Mesendoderm (in vitro differentiated cells): Measurements from ENCODE around the gene SOAT2.
A peak's percentile ranks its signal among the peaks of the same experiment; 100 is the strongest.

ENCODE experiments used
- DNase-seq: peaks from one replicate; pipeline ENCODE4 v3.0.0; 2013
- H2AK5ac ChIP-seq: 2 replicates; pipeline ENCODE4 v1.6.1; 2013; ENCODE audit warnings: low read length, inconsistent platforms
- H2BK120ac ChIP-seq: 2 replicates; pipeline ENCODE4 v1.6.1; 2013; ENCODE audit warnings: low read depth, mild to moderate bottlenecking, low read length, moderate library complexity, mixed read lengths
- H2BK15ac ChIP-seq: replicated peaks from 2 replicates; pipeline ENCODE4 v1.6.1; 2013; ENCODE audit warnings: low read depth, mild to moderate bottlenecking, moderate library complexity
- H2BK5ac ChIP-seq: 2 replicates; pipeline ENCODE4 v1.6.1; 2013; ENCODE audit warnings: low read length, inconsistent platforms
- H3K18ac ChIP-seq: 2 replicates; pipeline ENCODE4 v1.6.1; 2013; ENCODE audit warnings: mild to moderate bottlenecking, low read length, mixed read lengths
- H3K23ac ChIP-seq: one replicate; pipeline ENCODE4 v1.6.1; 2013; ENCODE audit warnings: low read length
- H3K27ac ChIP-seq: 2 replicates; pipeline ENCODE4 v1.5.1; 2013; ENCODE audit warnings: low read depth, mild to moderate bottlenecking, inconsistent platforms, low read length, moderate library complexity
- H3K27me3 ChIP-seq: 2 replicates; pipeline ENCODE4 v1.6.1; 2013; ENCODE audit warnings: low read length, control low read depth, mild to moderate bottlenecking, inconsistent platforms; ENCODE audit not compliant: insufficient read depth, poor library complexity
- H3K36me3 ChIP-seq: 2 replicates; pipeline ENCODE4 v1.6.1; 2013; ENCODE audit warnings: low read length, inconsistent platforms; ENCODE audit not compliant: control insufficient read depth, insufficient read depth
- H3K4ac ChIP-seq: one replicate; pipeline ENCODE4 v1.6.1; 2013; ENCODE audit warnings: low read depth, mild to moderate bottlenecking, low read length, moderate library complexity
- H3K4me1 ChIP-seq: 2 replicates; pipeline ENCODE4 v1.6.1; 2013; ENCODE audit warnings: low read depth, low read length, inconsistent platforms; ENCODE audit not compliant: control insufficient read depth
- H3K4me2 ChIP-seq: 2 replicates; pipeline ENCODE4 v1.6.1; 2013; ENCODE audit warnings: low read length
- H3K4me3 ChIP-seq: 2 replicates; pipeline ENCODE4 v1.5.1; 2013; ENCODE audit warnings: mild to moderate bottlenecking, low read length
- H3K56ac ChIP-seq: one replicate; pipeline ENCODE4 v1.6.1; 2013; ENCODE audit warnings: low read length
- H3K79me1 ChIP-seq: 2 replicates; pipeline ENCODE4 v1.6.1; 2013; ENCODE audit warnings: low read length, inconsistent platforms
- H3K79me2 ChIP-seq: 2 replicates; pipeline ENCODE4 v1.6.1; 2013; ENCODE audit warnings: mild to moderate bottlenecking, low read length; ENCODE audit not compliant: control insufficient read depth, insufficient read depth
- H3K9ac ChIP-seq: 2 replicates; pipeline ENCODE4 v1.6.1; 2013; ENCODE audit warnings: low read length, inconsistent platforms
- H4K5ac ChIP-seq: one replicate; pipeline ENCODE4 v1.6.1; 2013; ENCODE audit warnings: low read length
- H4K8ac ChIP-seq: one replicate; pipeline ENCODE4 v1.6.1; 2013; ENCODE audit warnings: low read depth, mild to moderate bottlenecking, control low read depth, low read length, moderate library complexity
- WGBS: extraction: QIAGEN DNeasy Blood & Tissue Kit; methylation state at CpG from one replicate; pipeline ENCODE4 v1.1.7; 2013; ENCODE audit warnings: low lambda C conversion rate, missing lambda C conversion rate; ENCODE audit not compliant: insufficient coverage; ENCODE audit errors: extremely low coverage; 5-methylcytosine and 5-hydroxymethylcytosine counted together

The SOAT2 gene

GRCh38 chr12:53124352-53124723 lies 21.1 kb downstream of the SOAT2 start:
- Histone ChIP-seq H3K4ac (no peak overlapping the region), H3K27me3 (no peaks in the 10 kb centered on the region), H3K4me3 (no peak overlapping the region), H2BK120ac (no peak overlapping the region), H3K23ac (no peak overlapping the region), H3K56ac (no peak overlapping the region), H3K79me1 (no peaks in the 10 kb centered on the region), H4K8ac (no peak overlapping the region), H3K27ac (no peak overlapping the region), H3K36me3 (no peaks in the 10 kb centered on the region), H2BK5ac (no peak overlapping the region), H3K9ac (no peak overlapping the region), H4K5ac (no peak overlapping the region), H3K79me2 (no peaks in the 10 kb centered on the region), H2BK15ac (no peak overlapping the region), H3K4me1 (no peaks in the 10 kb centered on the region), H2AK5ac (no peak overlapping the region), H3K4me2 (no peak overlapping the region), H3K18ac (no peak overlapping the region)
- DNase-seq, result no peak

- H3K18ac ChIP-seq, result no peak overlapping the region
Measured at GRCh38 chr12:53127169-53127568, 23.9 kb downstream of the SOAT2 start.

GRCh38 chr12:53128780-53129569 lies 25.7 kb downstream of the SOAT2 start:
- Histone ChIP-seq H3K79me1 (no peaks in the 10 kb centered on the region), H3K4me3 (no peak overlapping the region), H3K79me2 (no peaks in the 10 kb centered on the region), H4K8ac (no peak overlapping the region), H2BK5ac (no peak overlapping the region), H3K27me3 (no peaks in the 10 kb centered on the region), H2BK15ac (no peak overlapping the region), H3K4ac (no peak overlapping the region), H2AK5ac (no peak overlapping the region), H3K18ac (no peak overlapping the region), H2BK120ac (no peak overlapping the region), H3K36me3 (no peaks in the 10 kb centered on the region), H3K4me1 (no peaks in the 10 kb centered on the region), H3K9ac (no peak overlapping the region), H3K23ac (no peak overlapping the region), H3K56ac (no peak overlapping the region), H4K5ac (no peak overlapping the region), H3K4me2 (no peak overlapping the region), H3K27ac (no peak overlapping the region)
- no CpG with 5 or more reads among the region's 10 CpGs for WGBS
- DNase-seq, result no peak

More at GRCh38 chr12:53127169-53127568, 23.9 kb downstream of the SOAT2 start:
- Histone ChIP-seq H3K79me2 (no peaks in the 10 kb centered on the region), H4K8ac (no peak overlapping the region), H3K9ac (no peak overlapping the region), H2AK5ac (no peak overlapping the region), H3K27ac (no peak overlapping the region), H2BK120ac (no peak overlapping the region), H3K27me3 (no peaks in the 10 kb centered on the region), H3K4me2 (no peak overlapping the region), H3K79me1 (no peaks in the 10 kb centered on the region), H4K5ac (no peak overlapping the region), H3K4me3 (no peak overlapping the region), H3K4me1 (no peaks in the 10 kb centered on the region), H3K36me3 (no peaks in the 10 kb centered on the region), H3K56ac (no peak overlapping the region), H2BK5ac (no peak overlapping the region), H3K23ac (no peak overlapping the region), H2BK15ac (no peak overlapping the region), H3K4ac (no peak overlapping the region)
- no CpG with 5 or more reads among the region's 1 CpG for WGBS
- no peak for DNase-seq

- Histone ChIP-seq H2AK5ac (no peak overlapping the region), H3K4me2 (no peak overlapping the region), H4K8ac (no peak overlapping the region), H3K79me1 (no peaks in the 10 kb centered on the region), H3K4me1 (no peaks in the 10 kb centered on the region), H3K27ac (no peak overlapping the region), H3K4me3 (no peak overlapping the region), H3K27me3 (no peaks in the 10 kb centered on the region), H3K36me3 (no peaks in the 10 kb centered on the region), H3K23ac (no peak overlapping the region), H3K9ac (no peak overlapping the region), H2BK15ac (no peak overlapping the region), H3K79me2 (no peaks in the 10 kb centered on the region), H2BK5ac (no peak overlapping the region), H3K56ac (no peak overlapping the region), H4K5ac (no peak overlapping the region), H3K4ac (no peak overlapping the region), H3K18ac (no peak overlapping the region), H2BK120ac (no peak overlapping the region)
- no CpG with 5 or more reads among the region's 2 CpGs for WGBS
- no peak for DNase-seq
Measured at GRCh38 chr12:53131844-53132243, 28.6 kb downstream of the SOAT2 start.

GRCh38 chr12:53133722-53134121 lies 30.4 kb downstream of the SOAT2 start:
- H3K4me3 ChIP-seq, result no peak overlapping the region
- H3K27ac ChIP-seq, result no peak overlapping the region
- no peak overlapping the region for H4K8ac ChIP-seq
- no peak overlapping the region for H2BK5ac ChIP-seq
- H3K56ac ChIP-seq, result no peak overlapping the region
- WGBS, result no CpG with 5 or more reads among the region's 3 CpGs
- no peak overlapping the region for H3K4ac ChIP-seq
- no peak for DNase-seq
- H3K4me1 ChIP-seq, result no peaks in the 10 kb centered on the region
- H2BK15ac ChIP-seq, result no peak overlapping the region
- no peak overlapping the region for H2BK120ac ChIP-seq
- H4K5ac ChIP-seq, result no peak overlapping the region
- no peak overlapping the region for H3K18ac ChIP-seq
- no peak overlapping the region for H3K9ac ChIP-seq
- H2AK5ac ChIP-seq, result no peak overlapping the region
- no peaks in the 10 kb centered on the region for H3K36me3 ChIP-seq
- H3K79me2 ChIP-seq, result no peaks in the 10 kb centered on the region
- no peak overlapping the region for H3K4me2 ChIP-seq
- H3K27me3 ChIP-seq, result no peaks in the 10 kb centered on the region
- no peak overlapping the region for H3K23ac ChIP-seq
- no peaks in the 10 kb centered on the region for H3K79me1 ChIP-seq

- no peak overlapping the region for H2BK15ac ChIP-seq
- H3K79me1 ChIP-seq, result no peaks in the 10 kb centered on the region
- no peak overlapping the region for H3K4ac ChIP-seq
- H2AK5ac ChIP-seq, result no peak overlapping the region
- no peak overlapping the region for H2BK120ac ChIP-seq
- H4K5ac ChIP-seq, result no peak overlapping the region
- no peak overlapping the region for H3K23ac ChIP-seq
- H3K27me3 ChIP-seq, result no peaks in the 10 kb centered on the region
- H3K9ac ChIP-seq, result no peak overlapping the region
- no peaks in the 10 kb centered on the region for H3K36me3 ChIP-seq
- no peaks in the 10 kb centered on the region for H3K79me2 ChIP-seq
- WGBS, result no CpG with 5 or more reads among the region's 4 CpGs
- no peak overlapping the region for H3K4me2 ChIP-seq
- no peak overlapping the region for H2BK5ac ChIP-seq
- H4K8ac ChIP-seq, result no peak overlapping the region
- no peak overlapping the region for H3K27ac ChIP-seq
- peak; percentile 80 for DNase-seq
- H3K56ac ChIP-seq, result peak overlapping the region; percentile 31
- H3K4me1 ChIP-seq, result no peaks in the 10 kb centered on the region
- no peak overlapping the region for H3K18ac ChIP-seq
- no peak overlapping the region for H3K4me3 ChIP-seq
Measured at GRCh38 chr12:53143355-53143754, 40.1 kb downstream of the SOAT2 start.
